GM12865 (cell line): ENCODE measurements around the gene ARHGEF3.

Source experiments
- DNase-seq: peaks from one replicate; pipeline ENCODE4 v3.0.0; 2010; ENCODE audit warnings: low read depth
- H3K4me3 ChIP-seq: 2 replicates; pipeline ENCODE4 v1.5.1; 2011; ENCODE audit warnings: mild to moderate bottlenecking, low read depth, low read length, control low read depth
- TF ChIP-seq, protein P1 (sequence below): IDR thresholded peaks from 2 replicates; pipeline ENCODE4 v1.5.1; 2011; ENCODE audit warnings: low read length, control low read depth, low read depth, inconsistent platforms; ENCODE audit not compliant: insufficient read depth; ENCODE audit errors: missing control alignments

The ARHGEF3 gene

DNA sequence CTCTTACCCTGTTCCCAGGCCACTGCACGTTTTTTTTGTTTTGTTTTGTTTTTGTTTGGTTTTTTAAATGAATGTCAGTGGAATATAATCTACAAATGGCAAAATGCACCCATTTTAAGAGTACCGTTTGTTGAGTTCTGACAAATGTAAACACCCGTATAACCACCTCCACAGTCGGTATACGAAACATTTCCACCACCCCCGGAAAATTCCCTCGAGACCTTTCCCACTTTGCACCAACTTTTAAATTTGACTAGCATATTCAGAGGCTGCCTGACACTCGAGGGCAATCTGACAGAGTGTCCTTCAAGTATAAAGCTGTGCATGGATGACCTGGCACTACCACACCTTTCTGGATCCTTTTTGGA is 613 bp upstream of the ARHGEF3 start:
- TF ChIP-seq, protein P1, sequence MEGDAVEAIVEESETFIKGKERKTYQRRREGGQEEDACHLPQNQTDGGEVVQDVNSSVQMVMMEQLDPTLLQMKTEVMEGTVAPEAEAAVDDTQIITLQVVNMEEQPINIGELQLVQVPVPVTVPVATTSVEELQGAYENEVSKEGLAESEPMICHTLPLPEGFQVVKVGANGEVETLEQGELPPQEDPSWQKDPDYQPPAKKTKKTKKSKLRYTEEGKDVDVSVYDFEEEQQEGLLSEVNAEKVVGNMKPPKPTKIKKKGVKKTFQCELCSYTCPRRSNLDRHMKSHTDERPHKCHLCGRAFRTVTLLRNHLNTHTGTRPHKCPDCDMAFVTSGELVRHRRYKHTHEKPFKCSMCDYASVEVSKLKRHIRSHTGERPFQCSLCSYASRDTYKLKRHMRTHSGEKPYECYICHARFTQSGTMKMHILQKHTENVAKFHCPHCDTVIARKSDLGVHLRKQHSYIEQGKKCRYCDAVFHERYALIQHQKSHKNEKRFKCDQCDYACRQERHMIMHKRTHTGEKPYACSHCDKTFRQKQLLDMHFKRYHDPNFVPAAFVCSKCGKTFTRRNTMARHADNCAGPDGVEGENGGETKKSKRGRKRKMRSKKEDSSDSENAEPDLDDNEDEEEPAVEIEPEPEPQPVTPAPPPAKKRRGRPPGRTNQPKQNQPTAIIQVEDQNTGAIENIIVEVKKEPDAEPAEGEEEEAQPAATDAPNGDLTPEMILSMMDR, result no peak
- DNase-seq, result no peak
- peak overlapping the region; percentile 76 for H3K4me3 ChIP-seq

DNA sequence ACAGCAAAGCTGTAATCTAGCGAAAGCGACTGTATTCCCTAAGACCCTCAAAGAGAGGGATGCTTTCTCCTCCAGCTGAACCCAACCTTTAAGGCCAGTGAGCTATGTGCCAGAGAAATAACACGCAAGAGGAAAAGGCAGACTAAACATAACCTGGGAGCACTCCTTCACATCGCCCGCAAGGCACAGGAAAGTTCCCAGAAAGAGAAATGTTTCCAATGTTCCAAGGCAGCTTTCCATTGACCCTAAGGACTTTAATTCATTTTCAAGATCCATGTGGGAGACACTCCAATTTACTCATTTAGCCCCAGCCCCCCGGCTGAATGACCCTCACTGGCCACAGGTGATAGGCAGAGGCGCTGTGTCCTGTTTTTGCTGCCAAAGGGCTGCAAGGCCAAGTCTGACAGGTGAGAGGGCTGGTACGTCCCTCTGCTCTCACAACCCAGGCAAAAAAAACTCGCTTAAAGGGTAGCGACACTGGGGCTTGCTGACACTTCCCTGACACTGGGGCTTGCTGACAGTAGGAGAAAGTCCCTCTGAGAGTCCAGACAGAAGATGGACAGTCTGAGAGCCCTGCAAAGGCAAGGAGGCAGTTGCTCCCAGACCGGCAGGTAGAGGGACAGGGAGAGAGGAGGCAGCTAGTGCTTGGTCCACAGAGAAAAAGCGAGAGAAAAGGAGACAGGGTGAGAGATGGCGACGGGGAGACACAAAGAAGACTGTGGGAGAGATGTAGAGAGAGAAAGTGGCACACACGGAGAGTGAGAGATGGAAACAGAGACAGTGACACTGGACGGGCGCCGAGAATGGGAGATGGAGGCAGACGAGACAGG is 702 bp downstream of the ARHGEF3 start:
- peak; percentile 26 for DNase-seq
- TF ChIP-seq, protein P1, result no peak
- peak overlapping the region; percentile 76 for H3K4me3 ChIP-seq

DNA sequence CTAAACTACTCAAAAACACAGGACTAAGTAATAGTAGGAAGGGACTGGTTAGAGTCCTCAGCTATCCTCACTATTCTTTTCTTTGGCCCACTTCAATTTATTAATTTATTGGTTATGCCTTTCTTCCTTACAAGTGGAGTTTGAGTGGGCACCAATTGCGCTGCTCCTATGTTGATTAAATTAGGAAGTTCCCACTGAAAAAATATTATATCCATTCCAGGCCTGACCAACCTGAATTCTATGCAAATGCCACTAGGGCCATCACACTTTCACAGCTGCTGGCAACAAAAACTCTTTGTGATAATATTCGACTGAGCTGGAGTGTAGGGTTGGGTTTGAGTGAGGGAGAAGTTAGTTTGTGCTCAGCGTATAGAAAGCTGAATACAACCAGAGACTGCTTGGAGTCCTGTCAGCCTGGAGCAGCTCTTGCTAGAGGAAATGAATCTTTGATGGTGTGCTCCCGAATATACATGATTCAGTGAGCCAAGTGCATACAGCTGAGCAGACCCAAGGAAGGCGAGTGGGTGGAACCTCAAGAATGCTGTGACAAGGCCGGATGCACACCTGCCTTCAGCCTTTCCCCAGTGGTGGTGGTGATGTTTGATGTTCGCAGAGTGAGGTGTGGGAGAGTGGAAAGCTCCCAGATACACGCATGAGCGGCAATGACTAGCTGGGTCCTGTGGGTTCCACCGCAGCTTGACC is 1.5 kb downstream of the ARHGEF3 start:
- H3K4me3 ChIP-seq, result peak overlapping the region; percentile 76
- TF ChIP-seq, protein P1, result no peak
- peak; percentile 69 for DNase-seq

DNA sequence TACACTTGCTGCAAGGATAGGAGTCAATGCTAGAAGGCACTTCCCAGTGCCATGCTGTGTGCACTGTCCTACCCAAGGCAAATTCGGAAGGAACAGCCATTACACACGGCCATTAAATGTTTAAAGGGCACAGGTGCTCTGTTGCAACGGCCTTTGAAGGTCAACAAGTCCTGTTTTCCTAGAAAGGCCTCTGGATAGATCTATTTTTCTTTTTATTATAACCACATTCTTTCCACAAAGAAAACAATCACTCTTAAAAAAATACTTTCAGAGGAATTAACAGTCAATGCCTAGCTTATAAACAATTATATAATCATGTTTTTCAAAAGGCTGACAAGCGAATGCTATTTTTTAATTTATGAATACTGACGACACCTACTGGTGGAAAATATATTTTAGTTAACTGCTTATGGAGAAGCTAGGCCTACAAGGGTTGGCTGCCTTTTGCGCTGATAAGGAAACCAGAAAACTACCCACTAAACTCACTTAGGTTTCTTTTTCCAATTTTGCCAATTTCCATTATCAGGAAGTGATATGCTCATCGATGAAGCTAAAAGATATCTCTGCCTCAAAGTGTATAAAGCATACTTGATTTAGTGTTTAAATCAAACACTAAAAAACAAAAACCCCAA is 2.4 kb downstream of the ARHGEF3 start:
- peak overlapping the region; percentile 76 for H3K4me3 ChIP-seq
- TF ChIP-seq, protein P1, result peak; percentile 31
- peak; percentile 82 for DNase-seq

GRCh38 chr3:56796996-56797395 is 4.8 kb downstream of the ARHGEF3 start:
- H3K4me3 ChIP-seq, result no peak overlapping the region
- TF ChIP-seq, protein P1, result no peak
- no peak for DNase-seq

DNA sequence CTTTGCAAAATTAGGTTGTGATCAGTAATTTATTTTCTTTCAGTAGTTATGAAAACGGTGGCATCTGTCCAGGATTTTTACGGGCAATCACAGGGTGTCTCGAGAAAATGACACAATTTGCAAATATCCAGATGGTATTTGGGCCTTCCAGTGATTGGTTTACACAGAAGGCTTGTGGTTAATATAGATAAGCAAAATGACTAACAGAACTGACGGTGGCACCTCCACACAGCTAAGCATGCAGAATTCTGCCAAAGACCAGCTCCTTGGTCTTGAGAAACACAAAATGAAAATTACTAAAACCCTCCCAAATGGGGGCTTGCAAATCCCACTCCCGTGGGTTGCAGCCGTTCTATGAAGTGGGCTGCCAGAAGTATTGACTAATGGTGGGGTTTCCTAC is 5.5 kb downstream of the ARHGEF3 start:
- TF ChIP-seq, protein P1, result no peak
- no peak for DNase-seq

DNA sequence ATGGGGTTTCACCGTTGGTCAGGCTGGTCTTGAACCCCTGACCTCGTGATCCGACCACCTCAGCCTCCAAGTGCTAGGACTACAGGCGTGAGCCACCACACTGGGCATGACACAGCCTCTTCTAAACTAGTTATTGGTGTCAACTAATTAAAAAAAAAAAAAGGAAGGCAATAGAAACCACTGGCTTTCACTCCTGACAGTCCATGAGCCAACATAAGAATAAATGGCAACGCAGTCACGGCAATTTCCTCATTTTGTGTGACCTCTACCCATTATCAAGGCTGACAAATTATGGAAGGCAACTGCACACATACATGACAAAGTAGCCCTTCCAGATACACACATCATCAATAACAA is 5.9 kb downstream of the ARHGEF3 start:
- TF ChIP-seq, protein P1, result no peak
- DNase-seq, result no peak
- no peak overlapping the region for H3K4me3 ChIP-seq

More for the DNA sequence above, 5.5 kb downstream of the ARHGEF3 start:
- H3K4me3 ChIP-seq, result no peak overlapping the region
